Islet precursor cell (in vitro differentiated cells): Measurements from ENCODE around the gene NLGN2.

Experiments used
- DNase-seq: peaks from one replicate; pipeline ENCODE4 v3.0.0-alpha.2; 2018

Gene NLGN2

GRCh38 chr17:7392696-7393612 is 14.7 kb upstream of the NLGN2 start:
- DNase-seq: peak; percentile 78

GRCh38 chr17:7393613-7394451 is 13.8 kb upstream of the NLGN2 start:
- DNase-seq: peak; percentile 68

GRCh38 chr17:7394452-7395191 is 13.0 kb upstream of the NLGN2 start, which contains the start of gene PLSCR3:
Gene PLSCR3, minus strand, starts transcription at chr17:7394525. Its CDS starts 415 bp downstream, at chr17:7394110.
- peak; percentile 97 for DNase-seq

GRCh38 chr17:7396147-7396546 is 11.5 kb upstream of the NLGN2 start:
- DNase-seq: peak; percentile 53

GRCh38 chr17:7398612-7399011 is 9.0 kb upstream of the NLGN2 start:
- DNase-seq: no peak

- no peak for DNase-seq
Observed at GRCh38 chr17:7403043-7403726, 4.5 kb upstream of the NLGN2 start.

- DNase-seq: no peak
Observed at GRCh38 chr17:7403727-7403976, 4.0 kb upstream of the NLGN2 start.

- peak; percentile 100 for DNase-seq
Observed at GRCh38 chr17:7403977-7404736, 3.5 kb upstream of the NLGN2 start, which contains the start of gene TMEM256. Gene TMEM256, minus strand, starts transcription at chr17:7404097. Its CDS starts 13 bp downstream, at chr17:7404084.

- DNase-seq: peak; percentile 81
Observed at GRCh38 chr17:7404737-7405349, 2.8 kb upstream of the NLGN2 start.

- DNase-seq: no peak
Observed at GRCh38 chr17:7405350-7406234, 2.1 kb upstream of the NLGN2 start.

GRCh38 chr17:7406235-7406825 is 1.3 kb upstream of the NLGN2 start:
- no peak for DNase-seq

GRCh38 chr17:7407082-7407481 is 563 bp upstream of the NLGN2 start:
- DNase-seq: no peak

GRCh38 chr17:7408252-7408727 is 645 bp downstream of the NLGN2 start:
- no peak for DNase-seq

- no peak for DNase-seq
Observed at GRCh38 chr17:7408863-7409262, 1.2 kb downstream of the NLGN2 start.

- DNase-seq: no peak
Observed at GRCh38 chr17:7409716-7410115, 2.1 kb downstream of the NLGN2 start.

GRCh38 chr17:7410634-7411426 is 3.2 kb downstream of the NLGN2 start:
- no peak for DNase-seq

GRCh38 chr17:7411427-7411750 is 3.7 kb downstream of the NLGN2 start:
- no peak for DNase-seq

GRCh38 chr17:7413346-7413985 is 5.8 kb downstream of the NLGN2 start:
- DNase-seq: no peak
